ENCODE data around the gene ADAMTS4.

ADAMTS4 gene

GRCh38 chr1:161195171-161195570 is 3.7 kb downstream of the ADAMTS4 start:
- DNase-seq = no peak

GRCh38 chr1:161193561-161194235 is 5.2 kb downstream of the ADAMTS4 start:
- no peak for DNase-seq

DNA sequence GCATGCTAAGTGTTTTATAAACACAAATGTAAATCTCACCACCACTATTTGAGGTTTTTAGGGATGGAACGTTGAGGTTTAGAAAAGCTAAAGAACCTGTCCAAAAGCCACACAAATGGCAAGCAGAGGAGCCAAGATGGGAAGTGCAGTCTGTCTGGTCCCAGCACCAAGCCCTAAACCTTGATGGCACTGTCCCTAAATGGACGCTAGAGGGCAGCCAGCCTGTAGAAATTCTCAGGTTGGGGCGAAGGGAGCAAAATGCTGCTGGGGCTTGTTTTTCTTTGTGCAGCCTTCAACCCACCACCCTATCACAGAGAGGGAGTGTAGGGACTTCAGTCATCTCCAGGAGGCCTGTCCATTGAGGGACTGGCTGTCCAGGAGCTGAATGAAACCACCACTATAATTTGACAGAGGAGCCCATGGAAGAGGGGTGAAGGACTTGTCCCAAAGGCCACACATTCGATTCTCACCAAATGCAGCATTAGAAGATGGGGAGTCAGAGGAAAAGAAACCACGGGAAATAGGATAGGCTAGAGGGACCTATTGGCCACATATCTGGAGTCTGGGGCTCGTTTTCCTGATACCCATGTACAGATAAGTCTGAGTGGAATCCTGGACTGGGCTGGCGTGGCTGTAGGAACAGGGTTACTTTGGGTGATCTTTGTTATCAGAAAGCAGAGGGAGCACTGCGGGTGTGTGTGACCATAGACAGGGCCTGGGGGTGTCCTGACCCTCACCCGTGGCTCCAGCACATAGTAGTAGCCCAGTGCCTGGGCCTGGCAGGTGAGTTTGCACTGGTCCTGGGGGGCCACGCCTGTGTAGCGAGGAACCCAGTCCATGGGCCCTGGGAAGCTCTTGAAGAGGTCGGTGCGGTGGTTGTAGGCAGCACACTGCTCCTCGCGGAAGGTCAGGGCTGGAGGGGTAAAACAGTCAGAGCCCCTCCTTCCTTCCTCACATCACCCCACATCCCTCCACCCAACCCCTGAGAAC is 6.1 kb downstream of the ADAMTS4 start:
- DNase-seq = peak; percentile 66

DNA sequence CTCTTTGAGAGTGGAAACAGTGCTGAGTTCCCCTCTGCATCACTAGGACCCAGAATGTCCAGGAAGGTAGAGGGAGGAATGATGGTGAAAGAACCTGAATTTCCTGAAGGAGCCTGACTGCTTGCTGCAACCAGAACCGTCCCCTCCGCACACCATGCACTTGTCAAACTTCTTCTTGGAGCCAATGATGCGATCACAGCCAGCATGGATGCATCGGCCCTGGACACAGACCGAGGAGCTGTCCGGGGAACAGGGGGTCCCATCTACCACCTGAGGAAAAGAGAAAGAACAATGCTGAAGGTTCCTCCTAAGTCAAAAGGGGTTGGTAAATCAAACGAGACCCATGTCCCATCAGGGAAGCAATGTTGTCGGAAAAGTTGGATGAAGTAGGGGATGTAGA is 6.9 kb downstream of the ADAMTS4 start:
- DNase-seq = no peak

GRCh38 chr1:161190962-161191521 is 7.8 kb downstream of the ADAMTS4 start:
- no peak for DNase-seq

DNA sequence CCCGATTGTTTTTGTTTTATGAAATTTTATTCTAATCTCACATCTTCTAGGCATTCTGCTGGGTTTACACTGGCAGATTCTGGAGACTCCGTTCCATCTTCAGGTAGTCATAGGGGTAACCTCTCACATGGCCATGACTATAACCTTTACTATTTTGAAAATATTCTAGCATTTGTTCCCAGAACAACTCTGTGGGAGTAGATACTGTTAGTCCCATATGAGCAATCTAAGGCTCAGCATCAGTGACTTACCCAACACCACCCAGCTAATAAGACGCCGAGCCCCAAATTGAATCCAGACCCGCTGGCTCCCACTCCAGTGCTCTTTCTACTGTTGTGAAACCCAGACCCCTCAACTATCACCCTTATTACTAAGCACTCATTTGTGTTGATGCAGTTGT is 9.8 kb downstream of the ADAMTS4 start:
- DNase-seq = no peak

DNA sequence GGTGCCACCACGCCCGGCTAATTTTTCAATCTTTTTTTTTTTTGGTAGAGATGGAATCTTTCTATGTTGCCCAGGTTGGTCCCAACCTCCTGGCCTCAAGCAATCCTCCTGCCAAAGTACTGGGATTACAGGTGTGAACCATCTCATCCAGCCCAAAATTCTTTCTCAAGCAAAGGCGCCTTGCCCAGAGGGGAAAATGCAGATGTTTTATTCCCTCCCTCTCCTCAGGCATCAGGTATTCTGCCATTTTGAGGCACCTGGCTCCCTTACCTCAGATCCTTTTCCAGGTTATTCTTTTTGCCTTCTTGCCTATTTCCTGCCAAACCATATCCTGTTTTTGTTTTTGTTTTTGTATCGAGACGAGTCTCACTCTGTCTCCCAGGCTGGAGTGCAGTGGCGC is 10.5 kb downstream of the ADAMTS4 start:
- no peak for DNase-seq

DNA sequence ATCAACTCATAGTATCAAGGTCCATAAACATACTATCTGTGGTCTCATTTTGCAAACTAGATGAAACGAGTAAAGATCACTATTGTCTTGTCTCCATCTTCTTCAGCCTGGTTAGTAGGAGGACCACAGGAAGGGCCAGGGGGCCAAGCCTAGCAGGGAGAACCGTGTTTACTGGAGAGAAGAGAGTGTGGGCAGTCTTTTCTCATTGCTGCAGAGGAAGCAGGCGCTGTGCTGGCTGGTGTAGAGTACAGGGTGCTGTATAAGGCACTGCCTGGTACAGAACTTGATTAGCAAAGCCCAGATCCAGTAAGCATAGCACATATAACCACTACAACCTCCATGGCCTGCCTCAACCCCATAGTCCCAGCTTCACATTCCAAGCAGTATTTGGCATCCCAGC is 11.5 kb downstream of the ADAMTS4 start:
- DNase-seq = no peak

- DNase-seq = no peak
These were observed 13.0 kb downstream of the ADAMTS4 start for GRCh38 chr1:161185732-161186311.

DNA sequence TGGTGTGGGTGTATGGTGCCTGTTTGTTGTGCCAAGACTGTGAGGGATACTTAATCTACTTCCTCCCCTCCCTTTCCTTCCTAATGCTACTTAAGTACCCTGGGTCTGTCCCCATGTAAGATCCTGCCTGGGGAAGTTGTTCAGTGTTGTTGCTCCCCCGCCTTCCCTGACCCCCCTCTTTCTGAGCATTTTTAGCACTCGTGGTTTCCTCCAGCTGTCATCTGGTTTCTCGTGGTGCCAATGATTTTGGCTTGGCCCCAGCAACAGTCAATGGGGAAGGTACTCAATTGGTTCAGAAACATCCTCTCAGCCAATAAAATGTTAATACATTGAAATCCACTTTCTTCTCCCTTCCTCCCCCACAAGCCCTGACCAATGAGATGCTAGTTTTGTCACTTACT is 13.6 kb downstream of the ADAMTS4 start:
- DNase-seq = peak; percentile 96

DNA sequence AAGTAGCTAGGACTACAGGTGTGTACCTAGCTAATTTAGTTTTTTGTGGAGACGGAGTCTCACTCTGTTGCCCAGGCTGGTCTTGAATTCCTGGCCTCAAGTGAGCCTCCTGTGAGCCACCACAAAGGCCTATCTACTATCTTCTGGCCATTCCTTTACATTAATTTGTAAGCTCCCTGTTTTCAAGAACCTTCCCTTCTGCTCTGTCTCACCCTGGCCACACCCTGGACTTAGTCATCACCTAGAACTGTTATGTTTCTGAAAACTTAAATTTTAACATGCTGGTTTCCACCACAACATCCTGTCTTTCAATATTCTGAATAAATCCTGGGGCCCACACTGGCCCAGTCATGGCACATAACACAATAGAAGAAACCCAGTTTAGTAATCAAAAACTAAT is 16.6 kb downstream of the ADAMTS4 start:
- no peak for DNase-seq

- DNase-seq = no peak
These were observed 18.2 kb downstream of the ADAMTS4 start for GRCh38 chr1:161180639-161181038.

DNA sequence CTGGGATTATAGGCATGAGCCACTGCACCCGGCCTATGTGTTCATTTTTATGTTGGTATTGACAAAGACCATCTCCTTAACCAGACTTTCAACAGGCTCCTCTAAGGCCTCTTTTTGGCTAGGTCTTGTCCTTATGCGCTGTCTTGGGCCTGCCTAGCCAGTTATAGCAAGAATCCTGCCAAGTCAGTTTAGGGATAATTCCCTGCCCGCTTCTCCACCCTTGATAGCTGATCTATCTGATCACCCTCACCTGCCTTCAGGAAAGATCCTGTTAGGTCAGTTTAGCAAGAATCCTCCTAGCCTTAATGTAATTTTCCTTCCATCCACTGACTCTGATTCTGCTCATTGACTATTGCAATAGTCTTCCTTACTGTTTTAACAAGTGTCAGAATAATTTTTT is 19.2 kb downstream of the ADAMTS4 start:
- no peak for DNase-seq

DNA sequence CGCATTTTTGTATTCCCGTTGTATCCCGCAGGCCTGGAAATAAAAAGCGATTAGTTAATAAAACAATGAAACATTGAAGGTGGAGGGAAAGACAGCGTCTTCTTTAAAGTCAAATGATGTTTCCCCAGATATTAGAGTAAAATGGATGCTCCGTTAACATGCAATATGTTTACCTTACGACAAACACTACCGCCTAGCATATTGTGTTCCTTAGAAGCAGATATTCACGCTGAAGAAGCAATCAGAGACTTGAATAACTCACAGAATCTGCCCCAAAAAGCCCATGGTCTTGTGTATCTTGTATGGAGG is 21.0 kb downstream of the ADAMTS4 start:
- DNase-seq = no peak

DNA sequence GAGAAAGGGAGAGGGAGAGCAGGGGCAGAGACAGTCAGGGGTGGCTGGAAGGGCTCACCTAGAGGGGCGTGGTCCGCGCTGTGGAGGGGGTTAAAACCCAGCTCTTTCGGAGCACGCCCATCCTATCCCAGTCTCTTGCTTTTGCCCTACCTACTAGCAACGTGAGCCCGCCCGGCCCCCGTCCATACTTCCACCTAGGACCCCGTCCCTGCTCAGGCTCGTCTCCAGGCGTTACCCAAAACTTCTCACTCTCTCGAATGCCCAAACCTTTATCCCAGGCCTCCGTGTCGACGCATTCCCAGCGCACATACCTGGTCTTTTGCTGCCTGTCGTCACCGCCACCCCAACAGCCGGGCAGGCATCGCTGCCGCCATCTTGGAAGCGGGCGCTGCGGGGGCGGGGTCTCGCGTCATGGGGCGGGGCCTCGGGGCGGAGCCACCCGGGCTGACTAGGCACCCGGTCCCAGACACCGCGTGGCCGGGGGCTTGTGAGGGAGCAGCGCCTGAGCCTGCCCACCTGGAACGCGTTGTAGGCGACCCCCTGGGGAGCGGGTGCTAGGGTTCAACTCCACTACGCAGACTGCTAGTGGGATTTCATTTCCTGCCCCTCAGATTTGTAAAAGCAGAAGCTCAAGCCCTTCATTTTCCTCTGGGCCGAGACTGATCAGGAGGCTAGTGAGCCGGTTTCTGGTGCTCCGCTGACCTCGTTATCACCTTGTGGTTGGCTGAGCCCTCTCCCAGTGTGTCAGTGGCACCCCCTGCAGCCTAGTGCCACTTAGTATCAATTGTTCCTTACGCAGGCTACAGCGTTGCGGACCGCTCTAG is 21.5 kb downstream of the ADAMTS4 start, which contains the start of gene B4GALT3:
B4GALT3 (minus strand) TSS at position 396 of the 824 bp plus-strand sequence. CDS start 1,447 bp downstream, outside the sequence.
- DNase-seq = peak; percentile 55

- no peak for DNase-seq
These were observed 22.3 kb downstream of the ADAMTS4 start for GRCh38 chr1:161176468-161177111.

DNA sequence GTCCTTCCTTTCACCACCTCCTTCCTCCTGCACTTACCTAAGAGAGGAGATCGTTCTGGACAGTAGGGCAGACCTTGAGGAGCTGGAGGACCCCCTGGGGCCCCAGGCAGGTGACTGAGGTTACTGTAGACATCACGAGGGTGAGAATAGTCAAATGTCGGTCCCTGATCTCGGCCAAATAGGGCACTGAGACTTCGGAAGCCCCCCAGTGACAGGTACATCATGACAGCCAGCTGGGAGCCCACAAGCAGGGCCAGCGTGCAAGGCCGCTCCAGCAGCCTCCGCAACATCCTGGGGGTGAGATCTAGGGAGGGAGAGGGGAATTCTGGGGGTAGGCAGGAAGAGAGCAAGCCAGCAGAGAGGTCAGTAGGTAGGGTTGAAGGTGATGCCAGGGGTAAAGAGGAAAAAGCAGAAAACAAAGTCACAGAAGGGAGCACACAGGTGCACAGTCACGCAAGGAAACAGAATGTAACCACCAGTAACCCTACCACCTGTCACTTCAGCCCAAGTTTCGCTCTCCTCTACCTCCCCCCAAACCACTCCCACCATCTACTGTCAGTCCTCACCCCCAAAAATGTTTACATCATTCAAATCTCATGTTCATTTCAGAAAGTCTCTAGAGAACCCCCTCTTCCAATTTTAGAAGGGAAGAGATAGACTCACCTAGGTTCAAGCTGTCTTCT is 22.9 kb downstream of the ADAMTS4 start:
- no peak for DNase-seq

DNA sequence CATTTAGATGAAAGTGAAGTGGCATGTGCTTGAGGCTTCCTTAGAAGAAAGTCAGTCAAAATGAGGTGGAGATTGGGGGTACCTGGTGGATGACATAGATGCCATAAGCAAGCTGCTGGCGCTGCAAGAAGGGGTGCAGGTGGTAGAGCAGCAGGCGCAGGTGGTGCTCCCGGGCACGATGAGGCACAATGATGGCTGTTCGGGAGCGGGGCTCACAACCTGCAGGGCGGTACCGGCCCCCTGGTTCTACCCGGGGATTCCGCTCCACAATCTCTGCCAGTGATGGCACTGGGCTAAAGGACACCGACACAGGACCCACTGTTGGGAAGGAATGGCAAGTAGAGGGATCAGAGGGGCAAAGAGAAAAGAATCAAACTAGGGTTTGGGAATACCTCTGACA is 23.9 kb downstream of the ADAMTS4 start:
- DNase-seq = no peak

DNA sequence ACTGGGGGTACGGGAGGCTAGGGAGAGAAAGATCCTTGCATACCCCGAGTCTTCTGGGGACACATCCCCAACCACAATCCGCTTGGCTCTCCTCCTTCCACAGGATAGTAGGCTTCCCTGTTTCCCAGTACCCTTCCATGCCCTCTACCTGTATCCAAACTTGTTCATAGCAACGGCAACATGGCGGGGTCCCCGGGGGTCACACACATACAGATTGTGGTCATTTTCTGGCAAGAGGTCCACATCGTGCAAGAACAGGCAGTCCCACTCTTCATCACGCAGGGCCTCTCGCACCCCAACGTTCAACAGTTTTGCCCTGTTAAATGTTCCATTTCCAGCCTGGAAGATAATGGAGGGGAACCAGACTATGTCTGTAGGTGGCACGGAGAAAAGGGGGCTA is 25.1 kb downstream of the ADAMTS4 start:
- DNase-seq = no peak

DNA sequence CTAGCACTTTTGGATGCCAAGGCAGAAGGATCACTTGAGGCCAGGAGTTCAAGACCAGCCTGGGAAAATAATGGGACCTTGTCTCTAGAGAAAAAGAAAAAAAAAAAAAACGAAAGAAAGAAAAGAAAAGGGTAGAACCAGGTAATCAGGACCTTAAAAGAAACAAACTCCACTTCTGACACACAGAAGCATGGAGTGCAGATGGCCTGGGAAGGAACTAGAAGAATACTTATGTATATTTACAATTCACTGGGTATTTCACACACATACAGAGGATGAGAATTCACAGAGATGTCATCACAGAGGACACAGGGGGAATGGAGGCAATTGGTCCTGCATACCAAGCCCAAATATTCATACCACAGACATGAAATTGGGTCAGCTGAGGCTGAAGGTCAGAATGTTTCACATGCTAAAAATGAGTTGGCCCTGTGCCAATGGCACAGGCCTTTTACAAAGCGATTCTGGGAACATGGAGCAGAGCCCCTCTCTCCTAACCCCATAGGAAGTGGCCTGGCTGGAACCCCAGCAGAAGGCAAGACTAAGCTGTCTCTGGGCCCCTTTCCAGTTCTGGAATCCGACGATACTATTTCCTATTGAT is 26.0 kb downstream of the ADAMTS4 start:
- DNase-seq = no peak

DNA sequence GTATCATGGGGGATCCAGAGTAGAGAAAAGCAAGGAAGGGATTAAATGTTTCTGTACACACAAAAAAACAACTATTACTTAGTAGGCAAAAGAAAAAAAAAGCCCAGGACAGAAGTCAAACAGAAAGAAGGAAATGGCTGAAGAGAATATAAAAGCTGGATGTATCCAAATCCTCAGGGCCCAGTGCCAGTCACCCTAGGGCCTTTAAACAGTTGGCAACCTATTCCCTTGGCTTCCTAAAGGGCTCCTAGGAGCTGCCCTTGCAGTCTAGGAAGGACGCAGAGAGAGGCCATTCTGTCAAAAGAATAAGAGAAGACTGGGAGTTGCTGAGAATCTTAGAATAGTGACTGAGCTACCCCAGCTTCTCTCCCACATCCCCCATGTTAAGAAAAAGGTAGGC is 26.5 kb downstream of the ADAMTS4 start:
- no peak for DNase-seq

Data from NCI-H1694 (cell line).